DOHH2 (cell line): ENCODE results near the gene COQ10A.

Source experiments
- H3F3A ChIP-seq: fragments of 200-600 bp; sonication (generic), shearing (Covaris generic); 2 replicates; pipeline ENCODE4 v1.6.0; 2016; ENCODE audit warnings: antibody characterized with exemption, mild to moderate bottlenecking; ENCODE audit not compliant: control insufficient read depth, insufficient read depth
- H3K27ac ChIP-seq: fragments of 200-600 bp; sonication (generic); 2 replicates; pipeline ENCODE4 v1.5.1; 2014; ENCODE audit warnings: low read depth, mild to moderate bottlenecking, low read length, moderate library complexity
- H3K27me3 ChIP-seq: fragments of 200-600 bp; sonication (generic); 2 replicates; pipeline ENCODE4 v1.6.1; 2014; ENCODE audit warnings: mild to moderate bottlenecking, low read length, mixed read lengths; ENCODE audit not compliant: control insufficient read depth
- H3K36me3 ChIP-seq: fragments of 200-600 bp; sonication (generic); 2 replicates; pipeline ENCODE4 v1.6.1; 2014; ENCODE audit warnings: mild to moderate bottlenecking, low read length, moderate library complexity, mixed read lengths; ENCODE audit not compliant: control insufficient read depth
- H3K4me1 ChIP-seq: fragments of 200-600 bp; sonication (generic); 2 replicates; pipeline ENCODE4 v1.6.1; 2014; ENCODE audit warnings: mild to moderate bottlenecking, low read length, mixed read lengths; ENCODE audit not compliant: control insufficient read depth
- H3K4me2 ChIP-seq: fragments of 200-600 bp; sonication (generic); 2 replicates; pipeline ENCODE4 v1.6.0; 2014; ENCODE audit warnings: mild to moderate bottlenecking, low read length, moderate library complexity
- H3K4me3 ChIP-seq: fragments of 200-600 bp; sonication (generic); 2 replicates; pipeline ENCODE4 v1.5.1; 2014; ENCODE audit warnings: mild to moderate bottlenecking, low read length, mixed read lengths
- H3K79me2 ChIP-seq: fragments of 200-600 bp; sonication (generic); 2 replicates; pipeline ENCODE4 v1.6.1; 2014; ENCODE audit warnings: mild to moderate bottlenecking, low read length, mixed read lengths; ENCODE audit not compliant: control insufficient read depth
- H3K9me2 ChIP-seq: fragments of 200-600 bp; sonication (generic); replicated peaks from 2 replicates; pipeline ENCODE4 v1.6.1; 2014; ENCODE audit warnings: mild to moderate bottlenecking, low read length, mixed read lengths; ENCODE audit not compliant: control insufficient read depth
- H3K9me3 ChIP-seq: fragments of 200-600 bp; sonication (generic); 2 replicates; pipeline ENCODE4 v1.6.1; 2014; ENCODE audit warnings: antibody characterized with exemption, low read length, mixed read lengths; ENCODE audit not compliant: control insufficient read depth, insufficient read depth
- H4K20me1 ChIP-seq: fragments of 200-600 bp; sonication (generic); 2 replicates; pipeline ENCODE4 v1.6.0; 2014; ENCODE audit warnings: low read depth, mild to moderate bottlenecking, antibody characterized with exemption, low read length, moderate library complexity; ENCODE audit not compliant: control insufficient read depth, insufficient read depth
- CTCF ChIP-seq: fragments of 200-600 bp; sonication (generic); IDR thresholded peaks from one replicate; pipeline ENCODE4 v1.5.1; 2014; ENCODE audit warnings: antibody characterized with exemption, mild to moderate bottlenecking, low read depth, low read length; ENCODE audit not compliant: poor library complexity, severe bottlenecking
- EZH2phosphoT487 ChIP-seq: fragments of 200-600 bp; sonication (generic); IDR thresholded peaks from 2 replicates; pipeline ENCODE4 v1.6.1; 2017; ENCODE audit warnings: borderline replicate concordance, mild to moderate bottlenecking, antibody characterized with exemption, low read length, moderate library complexity, mixed read lengths

The COQ10A gene

GRCh38 chr12:56256326-56256960 lies 10.3 kb upstream of the COQ10A start:
- Histone ChIP-seq H3K36me3 (peaks cover 57% of the 10 kb centered on the region), H3K9me2 (no peaks in the 10 kb centered on the region), H3F3A (peaks cover 3% of the 10 kb centered on the region), H3K4me2 (peak overlapping the region; percentile 100), H3K27me3 (no peaks in the 10 kb centered on the region), H4K20me1 (no peaks in the 10 kb centered on the region), H3K79me2 (peaks cover 25% of the 10 kb centered on the region), H3K9me3 (no peaks in the 10 kb centered on the region), H3K4me3 (peak overlapping the region; percentile 100; the same call in 1 of the 2 replicates), H3K4me1 (peaks cover 20% of the 10 kb centered on the region), H3K27ac (no peak overlapping the region)
- TF ChIP-seq EZH2phosphoT487 (no peak), CTCF (no peak)

- no peak for TF ChIP-seq EZH2phosphoT487
- TF ChIP-seq CTCF = no peak
- H3K36me3 ChIP-seq = peaks cover 50% of the 10 kb centered on the region
- peaks cover 3% of the 10 kb centered on the region for H3F3A ChIP-seq
- no peaks in the 10 kb centered on the region for H3K27me3 ChIP-seq
- H3K9me3 ChIP-seq = no peaks in the 10 kb centered on the region
- H3K4me2 ChIP-seq = peak overlapping the region; percentile 100
- peak overlapping the region; percentile 100 for H3K4me3 ChIP-seq
- H4K20me1 ChIP-seq = no peaks in the 10 kb centered on the region
- peaks cover 20% of the 10 kb centered on the region for H3K4me1 ChIP-seq
- no peaks in the 10 kb centered on the region for H3K9me2 ChIP-seq
- no peak overlapping the region for H3K27ac ChIP-seq
- H3K79me2 ChIP-seq = peaks cover 25% of the 10 kb centered on the region
These were observed 9.7 kb upstream of the COQ10A start for GRCh38 chr12:56257071-56257470.

- Histone ChIP-seq H4K20me1 (no peaks in the 10 kb centered on the region), H3K9me3 (no peaks in the 10 kb centered on the region), H3K79me2 (peaks cover 25% of the 10 kb centered on the region), H3K4me2 (peak overlapping the region; percentile 100), H3K36me3 (peaks cover 45% of the 10 kb centered on the region), H3K4me1 (peaks cover 20% of the 10 kb centered on the region), H3K27me3 (no peaks in the 10 kb centered on the region), H3F3A (peaks cover 3% of the 10 kb centered on the region), H3K4me3 (peak overlapping the region; percentile 100), H3K27ac (peak overlapping the region; percentile 50), H3K9me2 (no peaks in the 10 kb centered on the region)
- TF ChIP-seq EZH2phosphoT487 (no peak), CTCF (peak; percentile 46)
These were observed 9.2 kb upstream of the COQ10A start for GRCh38 chr12:56257491-56258067.
